Smooth muscle cell (in vitro differentiated cells): Measurements from ENCODE around the gene PRKAG2. TPM values are rescaled to one million over a fixed set of nuclear protein-coding genes. Genes with fewer than 3 reads are reported as not detected.

ENCODE experiments used
- DNase-seq: peaks from one replicate; lab custom pipeline; 2025; ENCODE audit not compliant: unreplicated experiment; lab: John Stamatoyannopoulos, UW
- H2AFZ ChIP-seq: fragments of 200-600 bp; sonication (generic); 2 replicates; pipeline ENCODE4 v1.6.0; 2016; ENCODE audit warnings: antibody characterized with exemption, low read depth, mild to moderate bottlenecking
- H3F3A ChIP-seq: fragments of 200-600 bp; sonication (generic); 2 replicates; pipeline ENCODE4 v1.6.0; 2017; ENCODE audit warnings: antibody characterized with exemption, low read depth
- H3K27ac ChIP-seq: fragments of 200-600 bp; sonication (generic); 2 replicates; pipeline ENCODE4 v1.5.1; 2016; ENCODE audit warnings: low read depth, mild to moderate bottlenecking
- H3K27me3 ChIP-seq: fragments of 200-600 bp; sonication (generic); 2 replicates; pipeline ENCODE4 v1.6.1; 2016; ENCODE audit warnings: low read depth, mild to moderate bottlenecking
- H3K36me3 ChIP-seq: fragments of 200-600 bp; sonication (generic); 2 replicates; pipeline ENCODE4 v1.5.1; 2016; ENCODE audit warnings: low read depth
- H3K4me1 ChIP-seq: fragments of 200-600 bp; sonication (generic); 2 replicates; pipeline ENCODE4 v1.5.1; 2016; ENCODE audit warnings: low read depth
- H3K4me2 ChIP-seq: fragments of 200-600 bp; sonication (generic); 2 replicates; pipeline ENCODE4 v1.6.0; 2016; ENCODE audit warnings: mild to moderate bottlenecking
- H3K4me3 ChIP-seq: fragments of 200-600 bp; sonication (generic); 2 replicates; pipeline ENCODE4 v1.5.1; 2016; ENCODE audit warnings: mild to moderate bottlenecking
- H3K79me2 ChIP-seq: fragments of 200-600 bp; sonication (generic); 2 replicates; pipeline ENCODE4 v1.6.0; 2016; ENCODE audit warnings: low read depth, mild to moderate bottlenecking
- H3K9ac ChIP-seq: fragments of 200-600 bp; sonication (generic); 2 replicates; pipeline ENCODE4 v1.6.0; 2016; ENCODE audit warnings: low read depth
- H3K9me3 ChIP-seq: fragments of 200-600 bp; sonication (generic); replicated peaks from 2 replicates; pipeline ENCODE4 v1.5.1; 2016; ENCODE audit warnings: low read depth
- H4K20me1 ChIP-seq: fragments of 200-600 bp; sonication (generic); 2 replicates; pipeline ENCODE4 v1.6.0; 2016; ENCODE audit warnings: low read depth
- WGBS: methylation state at CpG from one replicate; pipeline ENCODE4 v1.1.7; 2016; ENCODE audit warnings: low lambda C conversion rate; 5-methylcytosine and 5-hydroxymethylcytosine counted together
- polyA plus RNA-seq: library from polyadenylated mRNA; unstranded; fragments of >200 nt; fragmentation: Nextera tagmentation; extraction: Ambion mirVana; gene quantifications from 2 replicates; pipeline ENCODE4 v1.2.1, GENCODE V29; 2016
- total RNA-seq: library from RNA; depleted of rRNA; stranded (reverse); fragments of >200 nt; gene quantifications from 2 replicates; pipeline ENCODE4 v1.2.3, GENCODE V29; 2014
- TF ChIP-seq, protein P1 (sequence below): fragments of 200-600 bp; sonication (generic); IDR thresholded peaks from 2 replicates; pipeline ENCODE4 v1.5.1; 2017; ENCODE audit warnings: borderline replicate concordance, mild to moderate bottlenecking, antibody characterized with exemption; ENCODE audit not compliant: insufficient read depth, poor library complexity, severe bottlenecking

PRKAG2 gene
- total and polyA plus RNA-seq, 2 experiments from 2014 or later = 3.5 to 3.9 TPM

DNA sequence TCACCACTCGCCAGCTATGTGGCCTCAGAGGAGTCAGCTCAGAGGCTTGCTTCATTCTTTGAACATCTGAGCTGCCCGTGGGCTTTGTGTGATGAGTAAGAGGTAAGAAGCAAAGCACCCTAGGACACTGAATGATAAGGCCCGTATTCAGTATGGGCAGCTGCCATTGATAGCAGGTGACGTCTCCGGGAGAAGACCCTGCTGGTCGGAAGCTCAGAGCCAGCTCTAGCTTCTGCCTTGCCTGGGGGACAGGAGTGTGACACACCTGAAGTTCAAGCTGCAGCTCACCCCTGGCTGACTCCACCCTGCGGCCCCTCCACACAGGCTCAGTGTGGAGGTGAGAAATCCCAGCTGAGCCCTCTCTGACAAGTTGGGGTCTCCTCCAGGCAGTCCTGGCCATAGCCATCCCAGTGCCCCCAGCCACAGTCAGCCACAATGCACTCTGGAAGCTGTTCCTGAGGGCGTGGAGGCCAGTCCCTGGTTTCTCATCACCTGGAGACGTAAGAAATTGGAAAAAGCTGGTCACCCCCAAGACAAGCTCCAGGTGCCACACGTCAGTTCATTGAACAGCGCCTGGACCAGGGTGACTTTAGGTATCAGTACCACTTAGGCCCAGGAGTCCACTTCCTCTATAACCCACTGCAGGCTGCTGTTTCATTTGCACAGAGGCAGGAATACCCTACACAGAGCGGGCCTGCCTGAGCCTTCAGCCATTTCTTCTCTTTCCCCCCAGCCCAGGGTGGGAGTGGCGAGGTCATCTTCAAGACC, 192.3 kb downstream of the PRKAG2 start:
- H3K9me3 ChIP-seq = no peaks in the 10 kb centered on the region
- no peaks in the 10 kb centered on the region for H4K20me1 ChIP-seq
- no peak overlapping the region for H3K9ac ChIP-seq
- no peaks in the 10 kb centered on the region for H3F3A ChIP-seq
- no peaks in the 10 kb centered on the region for H3K27me3 ChIP-seq
- TF ChIP-seq, protein P1, sequence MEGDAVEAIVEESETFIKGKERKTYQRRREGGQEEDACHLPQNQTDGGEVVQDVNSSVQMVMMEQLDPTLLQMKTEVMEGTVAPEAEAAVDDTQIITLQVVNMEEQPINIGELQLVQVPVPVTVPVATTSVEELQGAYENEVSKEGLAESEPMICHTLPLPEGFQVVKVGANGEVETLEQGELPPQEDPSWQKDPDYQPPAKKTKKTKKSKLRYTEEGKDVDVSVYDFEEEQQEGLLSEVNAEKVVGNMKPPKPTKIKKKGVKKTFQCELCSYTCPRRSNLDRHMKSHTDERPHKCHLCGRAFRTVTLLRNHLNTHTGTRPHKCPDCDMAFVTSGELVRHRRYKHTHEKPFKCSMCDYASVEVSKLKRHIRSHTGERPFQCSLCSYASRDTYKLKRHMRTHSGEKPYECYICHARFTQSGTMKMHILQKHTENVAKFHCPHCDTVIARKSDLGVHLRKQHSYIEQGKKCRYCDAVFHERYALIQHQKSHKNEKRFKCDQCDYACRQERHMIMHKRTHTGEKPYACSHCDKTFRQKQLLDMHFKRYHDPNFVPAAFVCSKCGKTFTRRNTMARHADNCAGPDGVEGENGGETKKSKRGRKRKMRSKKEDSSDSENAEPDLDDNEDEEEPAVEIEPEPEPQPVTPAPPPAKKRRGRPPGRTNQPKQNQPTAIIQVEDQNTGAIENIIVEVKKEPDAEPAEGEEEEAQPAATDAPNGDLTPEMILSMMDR = no peak
- H3K27ac ChIP-seq = no peak overlapping the region
- no peaks in the 10 kb centered on the region for H3K36me3 ChIP-seq
- no peak overlapping the region for H3K4me2 ChIP-seq
- no peak overlapping the region for H2AFZ ChIP-seq
- no peak overlapping the region for H3K4me3 ChIP-seq
- WGBS = 81% methylated on average over 13 of the region's 13 CpGs
- H3K4me1 ChIP-seq = peaks cover 4% of the 10 kb centered on the region
- DNase-seq = no peak
- H3K79me2 ChIP-seq = no peaks in the 10 kb centered on the region

GRCh38 chr7:151683615-151684407, 193.1 kb downstream of the PRKAG2 start:
- Histone ChIP-seq H3K79me2 (no peaks in the 10 kb centered on the region), H3F3A (no peaks in the 10 kb centered on the region), H3K4me2 (no peak overlapping the region), H3K36me3 (no peaks in the 10 kb centered on the region), H3K27ac (no peak overlapping the region), H3K4me1 (peaks cover 4% of the 10 kb centered on the region), H2AFZ (no peak overlapping the region), H4K20me1 (no peaks in the 10 kb centered on the region), H3K9ac (no peak overlapping the region), H3K9me3 (no peaks in the 10 kb centered on the region), H3K4me3 (no peak overlapping the region), H3K27me3 (no peaks in the 10 kb centered on the region)
- TF ChIP-seq, protein P1 = no peak
- no peak for DNase-seq
- WGBS = 92% methylated on average over 18 of the region's 18 CpGs

GRCh38 chr7:151682831-151683614, 193.9 kb downstream of the PRKAG2 start:
- no peak for DNase-seq
- no peaks in the 10 kb centered on the region for H3F3A ChIP-seq
- no peaks in the 10 kb centered on the region for H4K20me1 ChIP-seq
- H3K36me3 ChIP-seq = no peaks in the 10 kb centered on the region
- H3K27ac ChIP-seq = no peak overlapping the region
- no peak overlapping the region for H3K4me3 ChIP-seq
- H3K4me1 ChIP-seq = peaks cover 4% of the 10 kb centered on the region
- H3K27me3 ChIP-seq = no peaks in the 10 kb centered on the region
- WGBS = 80% methylated on average over 14 of the region's 14 CpGs
- TF ChIP-seq, protein P1 = no peak
- no peak overlapping the region for H3K9ac ChIP-seq
- no peak overlapping the region for H2AFZ ChIP-seq
- no peaks in the 10 kb centered on the region for H3K9me3 ChIP-seq
- no peaks in the 10 kb centered on the region for H3K79me2 ChIP-seq
- no peak overlapping the region for H3K4me2 ChIP-seq
